HepG2 (cell line): ENCODE results near the gene SLC13A3. TPM values are rescaled to one million over a fixed set of nuclear protein-coding genes. Genes with fewer than 3 reads are reported as not detected.
A peak's percentile ranks its signal among the peaks of the same experiment; 100 is the strongest.

ENCODE experiments used
- ATAC-seq: fragments of 200-7000 bp; cut with Tn5 transposase; 3 replicates; pipeline ENCODE4 v1.9.1; 2020; ENCODE audit warnings: mild to moderate bottlenecking, moderate library complexity
- BruUV-seq: library from RNA; stranded (reverse); fragments of 400-500 nt; replicated peaks from 2 replicates; lab custom pipeline; 2021; lab: Mats Ljungman, UMichigan
- CTCF ChIA-PET: fragments of 300-600 bp; formaldehyde crosslinking; extraction: SDS; loops from one replicate; lab custom pipeline; 2021; ENCODE audit warnings: low total read pairs, inconsistent platforms, low intra/inter-chr PET ratio; lab: Yijun Ruan, JAX
- POLR2A ChIA-PET: fragments of 350-600 bp; sonication (Branson Sonifier 250); formaldehyde crosslinking; loops from one replicate; lab custom pipeline; 2020; ENCODE audit warnings: antibody characterized with exemption, inconsistent platforms; lab: Yijun Ruan, JAX
- DNase-seq: peaks from one replicate; pipeline ENCODE4 v3.0.0-alpha.2; 2015; ENCODE audit warnings: low spot score
- FAIRE-seq: peaks from 3 replicates; lab custom pipeline; 2011; peaks lifted over from hg19 to GRCh38; lab: Jason Lieb, UNC
- H2AFZ ChIP-seq: one replicate; pipeline ENCODE4 v1.6.1; 2011; ENCODE audit warnings: low read length, inconsistent platforms
- H3K27ac ChIP-seq: fragments of 300-600 bp; 3 replicates; pipeline ENCODE4 v1.8.0; 2011; ENCODE audit warnings: mixed run types, mild to moderate bottlenecking, mixed read lengths, low read length, inconsistent platforms; ENCODE audit not compliant: insufficient read depth; ENCODE audit errors: extremely low read length
- H3K27me3 ChIP-seq, 2 experiments: fragments of 200-600 bp in 1 of 2; 2 replicates in 1 of 2; 3 replicates in 1 of 2; pipeline versions ENCODE4 v1.6.0 to v1.8.0; 2011; ENCODE audit warnings: low read length in 2 of 2, mild to moderate bottlenecking in 2 of 2, moderate library complexity in 2 of 2, inconsistent platforms in 1 of 2; ENCODE audit not compliant: insufficient read depth in 2 of 2, control insufficient read depth in 1 of 2
- H3K36me3 ChIP-seq, 2 experiments: fragments of 200-600 bp in 1 of 2; replicated peaks in 1 of 2; 2 replicates in 1 of 2; 3 replicates in 1 of 2; pipeline versions ENCODE4 v1.5.1 to v1.8.0; 2011; ENCODE audit warnings: low read length in 2 of 2, inconsistent platforms in 1 of 2; ENCODE audit not compliant: insufficient read depth in 2 of 2, control insufficient read depth in 1 of 2
- H3K4me1 ChIP-seq: 2 replicates; pipeline ENCODE4 v1.5.1; 2012; ENCODE audit warnings: low read length, inconsistent platforms; ENCODE audit not compliant: insufficient read depth
- H3K4me2 ChIP-seq: 2 replicates; pipeline ENCODE4 v1.6.0; 2011; ENCODE audit warnings: low read depth, low read length, inconsistent platforms
- H3K4me3 ChIP-seq, 3 experiments: fragments of 200-600 bp in 1 of 3; sonication (generic), shearing (Covaris generic) in 1 of 3; replicated peaks in 1 of 3; 2 replicates each; pipeline ENCODE4 v1.5.1; 2011 to 2016; ENCODE audit warnings: low read length in 3 of 3, inconsistent platforms in 2 of 3, low read depth in 2 of 3, mild to moderate bottlenecking in 2 of 3, control low read depth in 1 of 3, mixed read lengths in 1 of 3; ENCODE audit not compliant: insufficient read depth in 1 of 3
- H3K79me2 ChIP-seq: one replicate; pipeline ENCODE4 v1.6.1; 2011; ENCODE audit warnings: low read length, inconsistent platforms; ENCODE audit not compliant: insufficient read depth
- H3K9ac ChIP-seq: 2 replicates; pipeline ENCODE4 v1.6.0; 2011; ENCODE audit warnings: mild to moderate bottlenecking, low read depth, low read length, inconsistent platforms; ENCODE audit not compliant: insufficient read depth
- H3K9me3 ChIP-seq: 2 replicates; pipeline ENCODE4 v1.5.1; 2012; ENCODE audit warnings: mild to moderate bottlenecking, low read length
- H4K20me1 ChIP-seq: 2 replicates; pipeline ENCODE4 v1.6.0; 2011; ENCODE audit warnings: inconsistent platforms, mild to moderate bottlenecking, low read length, moderate library complexity; ENCODE audit not compliant: insufficient read depth
- GATAD2A ChIP-seq: IDR thresholded peaks from 2 replicates; pipeline ENCODE4 v1.6.1; 2016
- NFIB ChIP-seq: sonication (generic); formaldehyde crosslinking; IDR thresholded peaks from 2 replicates; pipeline ENCODE4 v1.9.0; 2021; ENCODE audit warnings: missing genetic modification reagents, mild to moderate bottlenecking, borderline replicate concordance
- NFYC ChIP-seq: IDR thresholded peaks from 2 replicates; pipeline ENCODE4 v1.6.1; 2016; ENCODE audit warnings: missing genetic modification reagents, missing compliant biosample characterization
- ONECUT2 ChIP-seq: sonication (generic); formaldehyde crosslinking; IDR thresholded peaks from 2 replicates; pipeline ENCODE4 v1.4.0; 2020; ENCODE audit warnings: missing genetic modification reagents
- PRMT3 ChIP-seq: sonication (generic); formaldehyde crosslinking; IDR thresholded peaks from 2 replicates; pipeline ENCODE4 v1.8.1; 2022; ENCODE audit warnings: low read depth, mild to moderate bottlenecking, moderate library complexity, missing genetic modification reagents, borderline replicate concordance
- REXO4 ChIP-seq: sonication (generic); formaldehyde crosslinking; IDR thresholded peaks from 2 replicates; pipeline ENCODE4 v1.8.0; 2022; ENCODE audit warnings: missing genetic modification reagents, mild to moderate bottlenecking, borderline replicate concordance
- ZMYM3 ChIP-seq: sonication (generic); formaldehyde crosslinking; IDR thresholded peaks from 2 replicates; pipeline ENCODE4 v1.5.1; 2020; ENCODE audit warnings: mild to moderate bottlenecking, missing genetic modification reagents
- ZNF263 ChIP-seq: sonication (generic); formaldehyde crosslinking; IDR thresholded peaks from 2 replicates; pipeline ENCODE4 v1.4.0; 2020; ENCODE audit warnings: missing genetic modification reagents
- WGBS: methylation state at CpG from one replicate; pipeline ENCODE4 v1.1.6; 2017; ENCODE audit warnings: low lambda C conversion rate; 5-methylcytosine and 5-hydroxymethylcytosine counted together
- in situ Hi-C: cut with HindIII; loops from 2 replicates; pipeline ENCODE4 v1.10.0; 2017; ENCODE audit warnings: low pct_unique_long_range_greater_than_20kb; ENCODE audit not compliant: extremely low pct_ligation_motif_present
- intact Hi-C: fragments of 100-400 bp; cut with micrococcal nuclease; formaldehyde crosslinking; loops from one replicate; pipeline ENCODE4 v1.10.0; 2022; ENCODE audit not compliant: unreplicated experiment
- polyA plus RNA-seq, 8 experiments: library from polyadenylated mRNA; depleted of rRNA in 3 of 8; stranded (reverse) in 7 of 8; unstranded in 1 of 8; fragments of >200 nt; fragmentation: Illumina TruSeq in 4 of 8; extraction: Trizol in 4 of 8; gene quantifications; 2 replicates each; pipeline versions ENCODE4 v1.2.1 to v1.2.3, GENCODE V29; 2011 to 2016; ENCODE audit warnings: low read depth in 4 of 8, missing spikeins in 1 of 8, mixed read lengths in 1 of 8; ENCODE audit not compliant: insufficient read depth in 1 of 8
- total RNA-seq, 5 experiments: library from RNA; depleted of rRNA; stranded (reverse); fragments of >200 nt; fragmentation: Illumina TruSeq; extraction: Trizol; gene quantifications; 2 replicates each; pipeline ENCODE4 v1.2.3, GENCODE V29; 2016; ENCODE audit warnings: low read depth in 1 of 5

Gene SLC13A3
- total and polyA plus RNA-seq, 2 of the 13 experiments (the other 11 are each of a cell fraction or from before 2014, with no cell fraction given), result 66.5 to 76.0 TPM

DNA sequence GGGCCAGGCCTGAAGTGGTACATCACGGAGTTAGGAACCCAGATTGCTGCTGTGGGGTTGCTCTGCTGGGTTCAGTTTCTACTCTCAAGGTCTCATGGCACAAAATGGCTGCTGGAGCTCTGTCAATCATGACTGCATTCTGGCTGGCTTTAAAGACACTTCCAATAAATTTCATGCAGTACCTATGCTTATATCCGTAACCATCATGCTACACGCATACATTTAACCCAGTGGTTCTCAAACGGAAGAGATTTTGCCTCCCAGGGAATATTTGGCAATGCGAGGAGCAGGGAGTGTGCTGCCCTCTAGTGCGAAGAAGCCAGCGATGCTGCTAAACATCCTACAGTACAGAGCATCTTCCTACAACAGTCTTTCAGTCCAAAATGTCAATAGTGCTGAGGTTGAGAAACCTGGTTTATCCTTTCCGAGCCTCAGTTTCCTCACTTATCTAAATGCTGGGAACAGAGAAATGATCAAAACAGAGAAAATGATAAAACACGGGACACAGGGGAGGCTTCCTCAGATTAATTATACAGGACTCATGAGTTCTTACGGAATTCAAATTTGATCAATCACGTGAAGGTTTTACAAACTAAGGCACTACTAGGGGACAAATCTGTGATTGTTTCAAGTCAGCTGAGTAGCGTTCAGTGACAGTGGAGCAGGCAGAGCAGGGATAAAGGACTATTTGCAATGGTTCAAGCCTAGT is 48.5 kb upstream of the SLC13A3 start (continued):
- TF ChIP-seq ZMYM3 (CRISPR knock-in tag) (peak; percentile 99), PRMT3 (no peak), REXO4 (CRISPR knock-in tag) (no peak)

DNA sequence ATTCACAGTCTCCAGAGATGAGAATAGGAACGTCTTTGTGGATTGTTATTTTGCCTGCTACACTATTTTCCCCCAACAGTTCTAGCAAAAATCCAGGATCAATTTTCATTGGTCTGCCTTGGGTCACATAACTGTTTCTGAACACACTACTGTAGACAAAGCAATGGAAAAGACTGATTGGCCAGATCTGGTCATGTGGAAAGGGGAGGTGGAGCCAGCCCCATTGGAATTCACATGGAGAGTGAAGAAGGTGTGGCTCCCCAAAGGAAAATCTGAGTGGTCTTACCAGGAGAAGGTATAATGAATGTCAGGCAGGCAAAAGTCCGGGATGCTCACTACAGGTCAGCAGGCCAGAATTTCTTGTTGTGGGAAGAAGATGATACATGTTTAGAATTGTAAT is 47.5 kb upstream of the SLC13A3 start:
- FAIRE-seq, result no peak
- H2AFZ ChIP-seq, result no peak overlapping the region
- H3K9ac ChIP-seq, result no peak overlapping the region
- no peaks in the 10 kb centered on the region for H3K9me3 ChIP-seq
- H3K27me3 ChIP-seq, result no peaks in the 10 kb centered on the region
- no peak overlapping the region for H3K4me3 ChIP-seq
- BruUV-seq, result no TSS peak
- no peaks in the 10 kb centered on the region for H3K79me2 ChIP-seq
- ChIA-PET POLR2A (no interaction called here), CTCF (interaction anchor here (1.0 to 3.7 kb wide), 5 partner anchors 10 to 178 kb away, joined by 3 to 45 read pairs (median 5); no protein-coding TSS in a partner anchor)
- no peaks in the 10 kb centered on the region for H4K20me1 ChIP-seq
- in situ Hi-C loops (no loop called here), intact Hi-C loops (loop anchor here (1.0 kb wide), 2 partner anchors 139 to 177 kb away; no protein-coding TSS in a partner anchor)
- H3K4me2 ChIP-seq, result peak overlapping the region; percentile 7; the same call in 1 of the 2 replicates
- 22% methylated on average over 2 of the region's 2 CpGs for WGBS
- ATAC-seq, result peak; percentile 49
- DNase-seq, result peak; percentile 56
- peaks cover 69% of the 10 kb centered on the region for H3K4me1 ChIP-seq
- TF ChIP-seq NFYC (CRISPR knock-in tag) (peak; percentile 53), ONECUT2 (CRISPR knock-in tag) (no peak)
- no peak overlapping the region for H3K27ac ChIP-seq
- no peaks in the 10 kb centered on the region for H3K36me3 ChIP-seq

DNA sequence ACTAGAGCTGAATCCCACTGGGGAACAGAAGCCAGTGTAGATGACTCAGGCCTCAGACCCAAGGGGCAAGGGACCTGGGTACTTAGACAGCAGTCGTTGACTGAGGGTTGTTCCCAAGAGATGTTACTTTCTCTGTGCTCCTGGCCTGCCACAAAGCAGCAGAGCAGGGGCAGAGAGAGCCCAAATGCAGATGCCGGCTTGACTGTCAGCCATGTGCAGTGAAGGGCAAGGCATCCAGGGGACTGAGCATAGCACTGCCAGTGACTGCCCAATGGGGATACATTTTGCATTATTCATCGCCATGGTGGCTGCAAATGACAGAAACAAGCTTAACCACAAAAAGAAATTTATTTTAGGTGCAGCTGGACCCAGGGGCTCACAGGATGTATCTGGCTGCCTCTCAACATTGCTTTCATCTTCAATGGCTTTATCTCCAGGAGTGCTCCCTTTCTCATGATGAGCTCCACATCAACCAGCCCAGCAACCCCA is 45.6 kb upstream of the SLC13A3 start:
- WGBS, result 54% methylated on average over 3 of the region's 3 CpGs

More for the DNA sequence above, 45.6 kb upstream of the SLC13A3 start:
- Histone ChIP-seq H4K20me1 (no peaks in the 10 kb centered on the region), H3K4me3 (no peak overlapping the region), H3K4me1 (peaks cover 58% of the 10 kb centered on the region), H3K9me3 (no peaks in the 10 kb centered on the region), H3K36me3 (no peaks in the 10 kb centered on the region), H3K79me2 (no peaks in the 10 kb centered on the region), H3K27ac (no peak overlapping the region), H2AFZ (no peak overlapping the region), H3K4me2 (no peak overlapping the region), H3K9ac (no peak overlapping the region), H3K27me3 (no peaks in the 10 kb centered on the region)
- in situ Hi-C loops, result no loop called here
- BruUV-seq, result no TSS peak
- ATAC-seq, result no peak
- POLR2A ChIA-PET, result no interaction called here
- no peak for DNase-seq
- TF ChIP-seq GATAD2A (CRISPR knock-in tag) (no peak), ZNF263 (peak; percentile 62), NFIB (CRISPR knock-in tag) (0 out of 2 replicates have a peak, but pooled peaks have one; percentile 32)
- intact Hi-C loops, result no loop called here
- CTCF ChIA-PET, result no interaction called here
- FAIRE-seq, result no peak
